ENCODE data around the gene ACVR1. TPM values are rescaled to one million over a fixed set of nuclear protein-coding genes. Genes with fewer than 3 reads are reported as not detected.

ACVR1 gene
- 17.1 and 18.3 TPM in 2 replicates for total RNA-seq (2021)
- percentile 74 among the genes with signal in this experiment for Bru-seq, nascent RNA
- BruChase-seq, experiment 1, labeled RNA remaining after a 2-hour chase: percentile 67 among the genes with signal in this experiment
- percentile 62 among the genes with signal in this experiment for BruChase-seq, experiment 2, labeled RNA remaining after a 6-hour chase
- long read RNA-seq, transcript ACVR1-207 (11 exons, 2,861 nt): major isoform, 16 of 21 reads
- long read RNA-seq, partial matches to known transcripts: 1 of 21 reads
- long read RNA-seq, other reads (novel, unspliced or antisense): 4 of 21 reads

- Histone ChIP-seq H3K4me1 (ENCODE audit: insufficient read depth, low read length, poor library complexity, severe bottlenecking) (no peaks in the 10 kb centered on the region), H3K4me3 (ENCODE audit: low read depth, low read length, poor library complexity, severe bottlenecking) (peak within 1 kb of the TSS; percentile 85), H3K27me3 (replicated peaks; ENCODE audit: insufficient read depth, low read depth, low read length, poor library complexity) (no peaks in the 10 kb centered on the region), H3K36me3 (ENCODE audit: insufficient read depth, low read length, poor library complexity, severe bottlenecking) (no peaks in the 10 kb centered on the region), H3K9me3 (ENCODE audit: low read depth, low read length, poor library complexity, severe bottlenecking) (no peaks in the 10 kb centered on the region), H3K27ac (ENCODE audit: low read depth, low read length, poor library complexity, severe bottlenecking) (peak within 1 kb of the TSS; percentile 89)
- POLR2A ChIA-PET (ENCODE audit: low non-redundant PET): no interaction called here
- no TSS peak for BruUV-seq (replicated peaks)
- CTCF ChIA-PET: interaction anchor here (0.6 to 1.1 kb wide), 2 partner anchors 99 to 574 kb away, joined by 3 to 5 read pairs; no protein-coding TSS in a partner anchor
- TF ChIP-seq CTCF (conservative IDR thresholded peaks at IDR 0.05; ENCODE audit: low read depth, low read length) (no peak; the same call in 1 of the 2 replicates), EZH2 (IDR thresholded peaks at IDR 0.05; ENCODE audit: borderline replicate concordance, low read depth, low read length, poor library complexity, severe bottlenecking) (no peak)
- intact Hi-C loops (cut with micrococcal nuclease; ENCODE audit: unreplicated experiment): loop anchor here (2.0 kb wide), 1 partner anchor 97 kb away; no protein-coding TSS in a partner anchor
- DNase-seq (ENCODE audit: low spot score): peak; percentile 97
These were observed at the start of gene ACVR1 for GRCh38 chr2:157876066-157876785. Gene ACVR1 (minus strand): TSS chr2:157876330. CDS start chr2:157799493, 76,837 bp downstream.

- no peaks in the 10 kb centered on the region for H3K4me1 ChIP-seq (ENCODE audit: insufficient read depth, low read length, poor library complexity, severe bottlenecking)
- no peak for TF ChIP-seq EZH2 (IDR thresholded peaks at IDR 0.05; ENCODE audit: borderline replicate concordance, low read depth, low read length, poor library complexity, severe bottlenecking)
- TF ChIP-seq CTCF (conservative IDR thresholded peaks at IDR 0.05; ENCODE audit: low read depth, low read length): no peak
- no peak for DNase-seq (ENCODE audit: low spot score)
- no peaks in the 10 kb centered on the region for H3K9me3 ChIP-seq (ENCODE audit: low read depth, low read length, poor library complexity, severe bottlenecking)
- no peak overlapping the region for H3K27ac ChIP-seq (ENCODE audit: low read depth, low read length, poor library complexity, severe bottlenecking)
- intact Hi-C loops (cut with micrococcal nuclease; ENCODE audit: unreplicated experiment): no loop called here
- no peaks in the 10 kb centered on the region for H3K36me3 ChIP-seq (ENCODE audit: insufficient read depth, low read length, poor library complexity, severe bottlenecking)
- ChIA-PET POLR2A (ENCODE audit: low non-redundant PET) (no interaction called here), CTCF (no interaction called here)
- H3K4me3 ChIP-seq (ENCODE audit: low read depth, low read length, poor library complexity, severe bottlenecking): no peak overlapping the region
- BruUV-seq (replicated peaks): no TSS peak
- H3K27me3 ChIP-seq (replicated peaks; ENCODE audit: insufficient read depth, low read depth, low read length, poor library complexity): no peaks in the 10 kb centered on the region
These were observed 48.9 kb upstream of the ACVR1 start for GRCh38 chr2:157925071-157925470.

GRCh38 chr2:157923598-157924217, 47.6 kb upstream of the ACVR1 start:
- ChIA-PET CTCF (no interaction called here), POLR2A (ENCODE audit: low non-redundant PET) (no interaction called here)
- no TSS peak for BruUV-seq (replicated peaks)
- Histone ChIP-seq H3K4me3 (ENCODE audit: low read depth, low read length, poor library complexity, severe bottlenecking) (no peak overlapping the region), H3K9me3 (ENCODE audit: low read depth, low read length, poor library complexity, severe bottlenecking) (no peaks in the 10 kb centered on the region), H3K4me1 (ENCODE audit: insufficient read depth, low read length, poor library complexity, severe bottlenecking) (no peaks in the 10 kb centered on the region), H3K27me3 (replicated peaks; ENCODE audit: insufficient read depth, low read depth, low read length, poor library complexity) (no peaks in the 10 kb centered on the region), H3K27ac (ENCODE audit: low read depth, low read length, poor library complexity, severe bottlenecking) (no peak overlapping the region), H3K36me3 (ENCODE audit: insufficient read depth, low read length, poor library complexity, severe bottlenecking) (no peaks in the 10 kb centered on the region)
- intact Hi-C loops (cut with micrococcal nuclease; ENCODE audit: unreplicated experiment): no loop called here
- TF ChIP-seq CTCF (conservative IDR thresholded peaks at IDR 0.05; ENCODE audit: low read depth, low read length) (no peak), EZH2 (IDR thresholded peaks at IDR 0.05; ENCODE audit: borderline replicate concordance, low read depth, low read length, poor library complexity, severe bottlenecking) (no peak)
- DNase-seq (ENCODE audit: low spot score): no peak
